GM12873 (cell line): ENCODE data around the gene CWC22.

Source experiments
- CTCF ChIP-seq: IDR thresholded peaks from 2 replicates; pipeline ENCODE4 v1.5.1; 2012; ENCODE audit warnings: low read depth, mild to moderate bottlenecking, moderate library complexity, low read length, control low read depth; ENCODE audit not compliant: insufficient read depth; ENCODE audit errors: missing control alignments

CWC22 gene

DNA sequence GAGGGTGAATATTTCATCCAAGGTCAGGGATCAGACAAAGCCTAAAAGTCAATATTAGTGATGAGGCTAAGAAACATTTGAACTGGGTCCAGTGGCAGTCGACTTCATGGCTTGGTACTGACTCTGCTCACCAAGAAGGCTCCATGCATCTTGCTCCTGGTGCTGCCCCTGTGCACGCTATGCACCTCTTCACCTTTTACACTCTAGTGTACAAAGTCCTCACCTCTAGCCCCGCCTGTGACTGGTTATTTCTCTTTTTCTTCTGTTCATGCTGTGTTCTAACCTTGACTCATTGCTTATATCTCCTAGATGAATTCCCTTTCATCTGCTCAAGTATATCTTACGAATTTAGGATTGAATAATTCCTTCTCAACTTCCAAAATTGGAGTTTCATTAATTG is 93.3 kb downstream of the CWC22 start:
- no peak for TF ChIP-seq CTCF

GRCh38 chr2:179911569-179911968 is 95.5 kb downstream of the CWC22 start:
- no peak for TF ChIP-seq CTCF

- TF ChIP-seq CTCF, result no peak
Measured at GRCh38 chr2:179910735-179911113, 96.4 kb downstream of the CWC22 start.

- no peak for TF ChIP-seq CTCF
Measured at GRCh38 chr2:179909845-179910734, 97.0 kb downstream of the CWC22 start.

GRCh38 chr2:179900655-179901054 is 106.4 kb downstream of the CWC22 start:
- TF ChIP-seq CTCF, result no peak

DNA sequence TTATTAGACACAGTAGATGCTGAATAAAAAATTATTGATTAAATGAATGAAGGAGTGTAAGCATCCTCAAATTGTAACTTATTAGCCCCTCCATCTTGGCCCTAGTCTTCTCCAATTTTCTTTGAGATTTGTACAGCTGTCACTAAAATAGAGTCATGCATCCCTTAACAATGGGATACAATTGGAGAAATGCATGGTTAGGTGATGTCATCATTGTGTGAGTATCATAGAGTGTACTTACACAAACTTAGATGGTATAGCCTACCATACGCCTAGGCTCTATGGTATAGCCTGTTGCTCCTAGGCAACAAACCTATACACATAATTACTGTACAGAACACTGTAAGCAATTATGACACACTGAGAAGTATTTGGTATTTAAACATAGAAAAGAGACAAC is 107.4 kb downstream of the CWC22 start:
- no peak for TF ChIP-seq CTCF

DNA sequence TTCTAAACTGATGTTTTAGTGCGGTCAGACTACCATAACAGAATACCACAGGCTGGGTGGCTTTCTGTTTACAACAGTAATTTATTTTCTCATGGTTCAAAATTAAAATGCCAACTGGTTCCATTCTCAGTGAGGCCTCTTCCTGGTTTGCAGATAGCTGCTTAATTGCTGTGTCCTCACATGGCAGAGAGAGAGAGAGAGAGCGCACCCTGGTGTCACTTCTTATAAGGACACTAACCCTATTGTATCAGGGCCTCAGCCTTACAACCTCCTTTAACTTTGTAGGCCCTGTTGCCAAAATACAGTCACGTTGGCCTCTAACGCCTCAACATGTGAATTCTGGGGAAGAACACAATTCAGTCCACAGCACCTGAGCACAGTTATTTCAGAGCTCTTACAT is 108.2 kb downstream of the CWC22 start:
- peak; percentile 60 for TF ChIP-seq CTCF
